Panc1 (cell line): ENCODE results near the gene AK4. TPM values are rescaled to one million over a fixed set of nuclear protein-coding genes. Genes with fewer than 3 reads are reported as not detected.

Experiments used
- ATAC-seq: fragments of 200-7000 bp; cut with Tn5 transposase; 2 replicates; pipeline ENCODE4 v1.9.1; 2020; ENCODE audit warnings: mild to moderate bottlenecking, moderate library complexity
- BruUV-seq: library from RNA; stranded (reverse); fragments of 400-500 nt; replicated peaks from 2 replicates; lab custom pipeline; 2021; lab: Mats Ljungman, UMichigan
- CTCF ChIA-PET: fragments of 300-600 bp; sonication (Branson Sonifier 250); formaldehyde crosslinking; loops from one replicate; lab custom pipeline; 2022; ENCODE audit warnings: antibody characterized with exemption; lab: Charles Lee
- POLR2A ChIA-PET: fragments of 300-600 bp; sonication (Branson Sonifier 250); formaldehyde crosslinking; loops from one replicate; lab custom pipeline; 2022; ENCODE audit warnings: antibody characterized with exemption; lab: Charles Lee
- DNase-seq: peaks from one replicate; pipeline ENCODE4 v3.0.0-alpha.2; 2010; ENCODE audit warnings: low read depth, low spot score
- H3K27ac ChIP-seq: 2 replicates; pipeline ENCODE4 v1.5.1; 2011; ENCODE audit warnings: mild to moderate bottlenecking, low read length, inconsistent platforms
- H3K27me3 ChIP-seq: fragments of 200-500 bp; sonication (Bioruptor generic); 2 replicates; pipeline ENCODE4 v1.6.0; 2014; ENCODE audit warnings: low read length, inconsistent platforms; ENCODE audit not compliant: control insufficient read depth, insufficient read depth
- H3K36me3 ChIP-seq: fragments of 200-500 bp; sonication (Bioruptor generic); 2 replicates; pipeline ENCODE4 v1.5.1; 2014; ENCODE audit warnings: inconsistent platforms, mild to moderate bottlenecking, low read length, moderate library complexity; ENCODE audit not compliant: control insufficient read depth, insufficient read depth
- H3K4me1 ChIP-seq: 2 replicates; pipeline ENCODE4 v1.5.1; 2011; ENCODE audit warnings: inconsistent platforms, mild to moderate bottlenecking, low read length, moderate library complexity; ENCODE audit not compliant: control insufficient read depth, insufficient read depth
- H3K4me3 ChIP-seq, 2 experiments: 2 replicates each; pipeline ENCODE4 v1.5.1; 2011 to 2012; ENCODE audit warnings: low read depth in 2 of 2, low read length in 2 of 2, mild to moderate bottlenecking in 2 of 2, inconsistent platforms in 1 of 2, moderate library complexity in 1 of 2
- H3K9me3 ChIP-seq: fragments of 200-500 bp; sonication (Bioruptor generic); 2 replicates; pipeline ENCODE4 v1.5.1; 2014; ENCODE audit warnings: low read depth, mild to moderate bottlenecking, inconsistent platforms, low read length, moderate library complexity; ENCODE audit not compliant: control insufficient read depth, insufficient read depth
- CTCF ChIP-seq: fragments of 450-650 bp; IDR thresholded peaks from 2 replicates; pipeline ENCODE4 v1.5.1; 2017; ENCODE audit warnings: mild to moderate bottlenecking
- POLR2AphosphoS5 ChIP-seq: IDR thresholded peaks from 2 replicates; pipeline ENCODE4 v1.6.1; 2012; ENCODE audit warnings: mild to moderate bottlenecking, low read depth, low read length, moderate library complexity
- REST ChIP-seq, 2 experiments: IDR thresholded peaks; 2 replicates each; pipeline ENCODE4 v1.6.1; 2011 to 2012; ENCODE audit warnings: low read depth in 2 of 2, control low read depth in 1 of 2, low read length in 1 of 2, mild to moderate bottlenecking in 1 of 2, moderate library complexity in 1 of 2; ENCODE audit not compliant: insufficient read depth in 1 of 2
- SIN3A ChIP-seq: IDR thresholded peaks from 2 replicates; pipeline ENCODE4 v1.6.1; 2012; ENCODE audit warnings: low read depth, mild to moderate bottlenecking, low read length, moderate library complexity, borderline replicate concordance; ENCODE audit not compliant: insufficient read depth
- TCF7L2 ChIP-seq: IDR thresholded peaks from 2 replicates; pipeline ENCODE4 v1.6.1; 2011; ENCODE audit warnings: mild to moderate bottlenecking, low read depth, low read length, inconsistent platforms
- in situ Hi-C: cut with HindIII; loops from 2 replicates; pipeline ENCODE4 v1.10.0; 2016; ENCODE audit warnings: low sequenced_read_pairs, low pct_unique_long_range_greater_than_20kb
- intact Hi-C: fragments of 100-400 bp; cut with micrococcal nuclease; formaldehyde crosslinking; loops from one replicate; pipeline ENCODE4 v1.10.0; 2022; ENCODE audit not compliant: unreplicated experiment
- total RNA-seq: library from RNA; stranded (reverse); gene quantifications from one replicate; pipeline ENCODE4 v1.2.1, GENCODE V29; 2021; ENCODE audit not compliant: unreplicated experiment

The AK4 gene
- total RNA-seq, 1 experiment from 2014 or later: 26.8 TPM

DNA sequence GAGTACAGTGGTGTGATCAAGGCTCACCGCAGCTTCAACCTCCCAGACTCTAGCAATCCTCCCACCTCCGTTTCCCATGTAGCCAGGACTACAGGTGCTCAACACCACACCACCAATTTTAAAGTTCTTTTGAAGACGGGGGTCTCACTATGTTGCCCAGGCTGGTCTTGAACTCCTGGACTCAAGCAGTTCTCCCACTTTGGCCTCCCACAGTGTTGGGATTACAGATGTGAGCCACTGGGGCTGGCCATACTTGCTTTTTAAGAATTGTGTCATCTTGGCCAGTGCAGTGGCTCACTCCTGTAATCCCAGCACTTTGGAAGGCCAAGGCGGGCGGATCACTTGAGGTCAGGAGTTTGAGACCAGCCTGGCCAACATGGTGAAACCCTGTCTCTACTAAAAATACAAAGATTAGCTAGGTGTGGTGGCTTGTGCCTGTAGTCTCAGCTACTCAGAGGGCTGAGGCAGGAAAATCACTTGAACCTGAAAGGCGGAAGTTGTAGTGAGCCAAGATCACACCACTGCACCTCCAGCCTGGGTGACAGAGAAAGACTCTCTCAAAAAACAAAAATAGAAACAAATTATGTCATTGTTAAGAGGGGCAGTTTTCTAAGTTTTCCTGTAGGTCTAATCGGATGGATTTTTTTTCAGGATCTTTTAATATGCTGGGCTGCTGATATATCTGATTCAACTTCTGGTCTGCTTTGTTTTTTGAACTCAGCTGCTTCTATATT, 18.7 kb downstream of the AK4 start:
- no peak overlapping the region for H3K4me3 ChIP-seq
- BruUV-seq: no TSS peak
- intact Hi-C loops: no loop called here
- ChIA-PET POLR2A (interaction anchor here (0.7 kb wide), 1 partner anchor 265 kb away, joined by 3 read pairs; no protein-coding TSS in a partner anchor), CTCF (no interaction called here)
- no peaks in the 10 kb centered on the region for H3K27me3 ChIP-seq
- no peak overlapping the region for H3K27ac ChIP-seq
- H3K36me3 ChIP-seq: no peaks in the 10 kb centered on the region
- in situ Hi-C loops: no loop called here
- H3K9me3 ChIP-seq: no peaks in the 10 kb centered on the region
- DNase-seq (no peak), ATAC-seq (no peak)
- no peaks in the 10 kb centered on the region for H3K4me1 ChIP-seq
- no peak for TF ChIP-seq SIN3A
- no peak for TF ChIP-seq POLR2AphosphoS5
- no peak for TF ChIP-seq REST (IDR thresholded peaks at IDR 0.05; ENCODE audit: insufficient read depth in 1 of 2, low read depth in 2 of 2, low read length in 1 of 2)
- TF ChIP-seq CTCF: no peak
- no peak for TF ChIP-seq TCF7L2

DNA sequence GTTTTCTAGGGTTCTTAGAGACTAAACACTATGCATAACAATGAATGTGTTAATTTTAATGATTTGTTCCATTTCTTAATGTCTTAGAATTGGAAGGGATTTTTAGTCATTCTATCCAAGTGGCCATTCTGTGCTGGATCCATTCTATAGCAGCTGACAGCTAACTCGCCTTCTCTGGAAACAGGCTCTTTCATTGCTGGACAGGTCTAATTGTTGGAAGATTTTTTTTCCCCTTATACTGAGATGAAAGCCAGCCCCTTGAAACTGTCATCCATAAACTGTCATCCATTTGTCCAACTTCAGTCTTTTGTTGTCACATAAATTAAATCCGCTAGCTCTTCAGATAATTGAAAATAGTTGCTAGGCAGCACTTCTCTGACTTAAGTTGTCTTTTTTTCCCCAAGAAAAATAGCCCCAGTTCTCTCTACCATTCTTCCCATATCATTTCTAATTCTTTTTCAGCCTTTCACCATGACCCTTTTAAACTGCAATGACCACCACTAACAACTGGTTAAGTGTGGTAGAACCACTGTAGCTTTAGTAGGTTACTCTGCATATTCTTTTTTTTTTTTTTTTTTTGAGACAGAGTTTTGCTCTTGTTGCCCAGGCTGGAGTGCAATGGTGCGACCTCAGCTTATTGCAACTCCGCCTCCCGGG, 19.7 kb downstream of the AK4 start:
- Histone ChIP-seq H3K9me3 (no peaks in the 10 kb centered on the region), H3K4me1 (no peaks in the 10 kb centered on the region), H3K4me3 (no peak overlapping the region), H3K27ac (no peak overlapping the region), H3K36me3 (no peaks in the 10 kb centered on the region), H3K27me3 (no peaks in the 10 kb centered on the region)
- ATAC-seq (no peak), DNase-seq (no peak)
- POLR2A ChIA-PET: interaction anchor here (0.6 kb wide), 1 partner anchor 199 kb away, joined by 5 read pairs; no protein-coding TSS in a partner anchor
- in situ Hi-C loops: no loop called here
- CTCF ChIA-PET: no interaction called here
- intact Hi-C loops: no loop called here
- no peak for TF ChIP-seq SIN3A
- no peak for TF ChIP-seq TCF7L2
- TF ChIP-seq POLR2AphosphoS5: no peak
- no peak for TF ChIP-seq CTCF
- TF ChIP-seq REST (IDR thresholded peaks at IDR 0.05; ENCODE audit: insufficient read depth in 1 of 2, low read depth in 2 of 2, low read length in 1 of 2): no peak
- BruUV-seq: no TSS peak
